Lower lobe of right lung (tissue), 2 donors: ENCODE data around the gene PSMD2. TPM values are rescaled to one million over a fixed set of nuclear protein-coding genes. Genes with fewer than 3 reads are reported as not detected.

Experiments used
- ATAC-seq, 2 donors: fragments of 200-7000 bp; cut with Tn5 transposase; one replicate each; pipeline ENCODE4 v1.9.1; 2020 to 2022; ENCODE audit warnings: mild to moderate bottlenecking in 2 of 2, moderate library complexity in 2 of 2
- DNase-seq: peaks from one replicate; pipeline ENCODE4 v3.0.0-alpha.2; 2020
- H3K27ac ChIP-seq: fragments of 200-600 bp; one replicate; pipeline ENCODE4 v1.8.0; 2022
- H3K27me3 ChIP-seq: fragments of 200-600 bp; one replicate; pipeline ENCODE4 v1.8.0; 2022; ENCODE audit warnings: low read depth
- H3K36me3 ChIP-seq: fragments of 200-600 bp; one replicate; pipeline ENCODE4 v1.8.0; 2022; ENCODE audit warnings: mild to moderate bottlenecking
- H3K4me1 ChIP-seq: fragments of 200-600 bp; one replicate; pipeline ENCODE4 v1.8.0; 2022
- H3K4me3 ChIP-seq: fragments of 200-600 bp; one replicate; pipeline ENCODE4 v1.8.0; 2022; ENCODE audit warnings: mild to moderate bottlenecking
- H3K9me3 ChIP-seq: fragments of 200-600 bp; one replicate; pipeline ENCODE4 v1.8.0; 2022
- intact Hi-C: fragments of 100-400 bp; cut with DNase I; formaldehyde crosslinking; loops from one replicate; pipeline ENCODE4 v1.11.0; 2022
- total RNA-seq: library from RNA; stranded (reverse); fragmentation: NEBNext Ultra II Directional; extraction: Animal tissue kit (Norgen Biotek cat#: 25700); gene quantifications from one replicate; pipeline ENCODE4 v1.2.1, GENCODE V29; 2021
- TF ChIP-seq, protein P1 (sequence below): fragments of 200-600 bp; IDR thresholded peaks from one replicate; pipeline ENCODE4 v1.8.0; 2022; ENCODE audit warnings: antibody characterized with exemption, mild to moderate bottlenecking
- donor health status: DM: no; HTN: yes; CAD: no; lungs with severe emphysema.

Gene PSMD2
- total RNA-seq, 1 donor from 2014 or later = 135 TPM

GRCh38 chr3:184320104-184320445 lies 21.0 kb downstream of the PSMD2 start:
- DNase-seq = peak; percentile 97
- H3K27ac ChIP-seq = peak overlapping the region; percentile 83
- TF ChIP-seq, protein P1, sequence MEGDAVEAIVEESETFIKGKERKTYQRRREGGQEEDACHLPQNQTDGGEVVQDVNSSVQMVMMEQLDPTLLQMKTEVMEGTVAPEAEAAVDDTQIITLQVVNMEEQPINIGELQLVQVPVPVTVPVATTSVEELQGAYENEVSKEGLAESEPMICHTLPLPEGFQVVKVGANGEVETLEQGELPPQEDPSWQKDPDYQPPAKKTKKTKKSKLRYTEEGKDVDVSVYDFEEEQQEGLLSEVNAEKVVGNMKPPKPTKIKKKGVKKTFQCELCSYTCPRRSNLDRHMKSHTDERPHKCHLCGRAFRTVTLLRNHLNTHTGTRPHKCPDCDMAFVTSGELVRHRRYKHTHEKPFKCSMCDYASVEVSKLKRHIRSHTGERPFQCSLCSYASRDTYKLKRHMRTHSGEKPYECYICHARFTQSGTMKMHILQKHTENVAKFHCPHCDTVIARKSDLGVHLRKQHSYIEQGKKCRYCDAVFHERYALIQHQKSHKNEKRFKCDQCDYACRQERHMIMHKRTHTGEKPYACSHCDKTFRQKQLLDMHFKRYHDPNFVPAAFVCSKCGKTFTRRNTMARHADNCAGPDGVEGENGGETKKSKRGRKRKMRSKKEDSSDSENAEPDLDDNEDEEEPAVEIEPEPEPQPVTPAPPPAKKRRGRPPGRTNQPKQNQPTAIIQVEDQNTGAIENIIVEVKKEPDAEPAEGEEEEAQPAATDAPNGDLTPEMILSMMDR = no peak
- peaks cover 68% of the 10 kb centered on the region for H3K4me1 ChIP-seq
- H3K27me3 ChIP-seq = no peaks in the 10 kb centered on the region
- peak; percentile 93 to 94 for ATAC-seq
- H3K36me3 ChIP-seq = peaks cover 67% of the 10 kb centered on the region
- H3K9me3 ChIP-seq = no peaks in the 10 kb centered on the region
- intact Hi-C loops = no loop called here
- H3K4me3 ChIP-seq = peak overlapping the region; percentile 47

GRCh38 chr3:184321666-184322065 lies 22.6 kb downstream of the PSMD2 start:
- Histone ChIP-seq H3K27me3 (no peaks in the 10 kb centered on the region), H3K27ac (no peak overlapping the region), H3K4me1 (peaks cover 56% of the 10 kb centered on the region), H3K36me3 (peaks cover 83% of the 10 kb centered on the region), H3K9me3 (no peaks in the 10 kb centered on the region), H3K4me3 (no peak overlapping the region)
- intact Hi-C loops = no loop called here
- TF ChIP-seq, protein P1 = no peak
- DNase-seq = no peak
- ATAC-seq = no peak

GRCh38 chr3:184322731-184323487 lies 23.9 kb downstream of the PSMD2 start:
- Histone ChIP-seq H3K4me1 (peaks cover 43% of the 10 kb centered on the region), H3K9me3 (no peaks in the 10 kb centered on the region), H3K4me3 (no peak overlapping the region), H3K27ac (no peak overlapping the region), H3K27me3 (no peaks in the 10 kb centered on the region), H3K36me3 (peaks cover 84% of the 10 kb centered on the region)
- no peak for DNase-seq
- intact Hi-C loops = no loop called here
- TF ChIP-seq, protein P1 = no peak
- ATAC-seq = no peak

DNA sequence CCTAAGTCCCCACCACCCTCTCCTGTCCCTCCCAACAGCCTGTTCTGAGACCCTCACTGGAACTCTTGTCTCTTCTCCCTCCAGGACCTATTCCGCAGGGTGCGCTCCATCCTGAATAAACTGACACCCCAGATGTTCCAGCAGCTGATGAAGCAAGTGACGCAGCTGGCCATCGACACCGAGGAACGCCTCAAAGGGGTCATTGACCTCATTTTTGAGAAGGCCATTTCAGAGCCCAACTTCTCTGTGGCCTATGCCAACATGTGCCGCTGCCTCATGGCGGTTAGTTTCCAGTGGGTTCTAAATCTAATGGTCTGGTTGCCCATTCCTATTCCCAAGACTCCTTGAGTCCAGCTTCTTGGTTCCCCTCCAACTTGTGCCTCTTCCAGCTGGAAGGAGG lies 24.7 kb downstream of the PSMD2 start:
- Histone ChIP-seq H3K36me3 (peaks cover 85% of the 10 kb centered on the region), H3K27ac (no peak overlapping the region), H3K4me1 (peaks cover 36% of the 10 kb centered on the region), H3K27me3 (no peaks in the 10 kb centered on the region), H3K9me3 (no peaks in the 10 kb centered on the region), H3K4me3 (no peak overlapping the region)
- DNase-seq = no peak
- intact Hi-C loops = no loop called here
- TF ChIP-seq, protein P1 = no peak
- ATAC-seq = no peak

DNA sequence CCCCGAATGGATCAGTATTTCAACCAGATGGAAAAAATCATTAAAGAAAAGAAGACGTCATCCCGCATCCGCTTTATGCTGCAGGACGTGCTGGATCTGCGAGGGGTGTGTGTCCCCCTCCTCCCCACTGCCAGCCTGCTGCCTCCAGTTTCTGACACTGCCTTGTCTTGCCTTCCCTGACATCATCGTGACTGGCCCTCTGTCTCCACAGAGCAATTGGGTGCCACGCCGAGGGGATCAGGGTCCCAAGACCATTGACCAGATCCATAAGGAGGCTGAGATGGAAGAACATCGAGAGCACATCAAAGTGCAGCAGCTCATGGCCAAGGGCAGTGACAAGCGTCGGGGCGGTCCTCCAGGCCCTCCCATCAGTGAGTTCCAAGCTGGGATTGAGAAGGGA lies 26.2 kb downstream of the PSMD2 start:
- no peak for DNase-seq
- H3K4me1 ChIP-seq = peaks cover 23% of the 10 kb centered on the region
- no peak for ATAC-seq
- TF ChIP-seq, protein P1 = no peak
- no peak overlapping the region for H3K4me3 ChIP-seq
- intact Hi-C loops = no loop called here
- H3K27me3 ChIP-seq = no peaks in the 10 kb centered on the region
- H3K9me3 ChIP-seq = no peaks in the 10 kb centered on the region
- H3K36me3 ChIP-seq = peaks cover 100% of the 10 kb centered on the region
- H3K27ac ChIP-seq = no peak overlapping the region
